ENCODE data around the gene PHOSPHO2. TPM values are rescaled to one million over a fixed set of nuclear protein-coding genes. Genes with fewer than 3 reads are reported as not detected.

PHOSPHO2 gene
- total RNA-seq, 4 donors from 2014 or later = 1.9 to 4.6 (median 3.3) TPM

DNA sequence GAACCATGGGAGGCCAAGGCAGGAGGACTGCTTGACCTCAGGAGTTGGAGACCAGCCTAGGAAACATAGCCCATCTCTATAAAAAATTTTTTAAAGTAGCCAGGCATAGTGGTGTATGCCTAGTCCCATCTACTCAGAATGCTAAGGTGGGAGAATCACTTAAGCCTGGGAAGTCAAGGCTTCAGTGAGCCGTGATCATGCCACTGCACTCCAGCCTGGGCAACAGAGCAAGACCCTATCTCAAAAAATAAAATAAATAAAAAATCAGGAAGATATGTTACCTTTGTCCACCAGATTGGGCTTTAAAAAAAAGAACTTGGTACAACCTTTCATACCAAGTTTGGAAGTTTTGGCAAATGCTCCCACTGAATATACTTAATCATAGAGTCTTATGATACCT is 35.4 kb upstream of the PHOSPHO2 start:
- no peak overlapping the region for H3K27ac ChIP-seq
- H3K4me1 ChIP-seq = no peaks in the 10 kb centered on the region
- DNase-seq = no peak
- intact Hi-C loops (cut with DNase I) = no loop called here
- H3K9me3 ChIP-seq = no peaks in the 10 kb centered on the region
- 100% methylated on average over 1 of the region's 1 CpG for WGBS, 2 donors
- TF ChIP-seq POLR2A (IDR thresholded peaks at IDR 0.05) = no peak
- TF ChIP-seq CTCF (IDR thresholded peaks at IDR 0.05) = no peak
- no peaks in the 10 kb centered on the region for H3K36me3 ChIP-seq
- peaks cover 0 to 6% (median 0%) of the 10 kb centered on the region in 4 donors for H3K27me3 ChIP-seq
- no peak overlapping the region for H3K4me3 ChIP-seq

DNA sequence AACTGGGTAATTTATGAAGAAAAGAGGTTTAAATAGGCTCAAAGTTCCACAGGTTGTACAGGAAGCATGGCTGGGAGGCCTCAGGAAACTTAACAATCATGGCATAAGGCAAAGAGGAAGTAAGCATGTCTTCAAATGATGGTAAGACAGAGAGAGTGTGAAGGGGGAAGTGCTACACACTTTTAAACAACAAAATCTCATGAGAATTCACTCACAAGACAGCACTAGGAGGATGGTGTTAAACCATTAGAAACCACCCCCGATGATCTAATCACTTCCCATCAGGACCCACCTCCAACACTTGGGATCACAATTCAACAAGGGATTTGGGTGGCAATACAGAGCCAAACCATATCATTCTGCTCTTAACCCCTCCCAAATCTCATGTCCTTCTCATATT is 34.9 kb upstream of the PHOSPHO2 start:
- no peaks in the 10 kb centered on the region for H3K36me3 ChIP-seq
- H3K27me3 ChIP-seq = peaks cover 0 to 6% (median 0%) of the 10 kb centered on the region in 4 donors
- DNase-seq = no peak
- intact Hi-C loops (cut with DNase I) = no loop called here
- 40 to 83% methylated on average over 1 of the region's 1 CpG for WGBS, 2 donors
- H3K4me1 ChIP-seq = no peaks in the 10 kb centered on the region
- no peak for TF ChIP-seq CTCF (IDR thresholded peaks at IDR 0.05)
- no peak for TF ChIP-seq POLR2A (IDR thresholded peaks at IDR 0.05)
- no peak overlapping the region for H3K4me3 ChIP-seq
- H3K9me3 ChIP-seq = no peaks in the 10 kb centered on the region
- no peak overlapping the region for H3K27ac ChIP-seq

DNA sequence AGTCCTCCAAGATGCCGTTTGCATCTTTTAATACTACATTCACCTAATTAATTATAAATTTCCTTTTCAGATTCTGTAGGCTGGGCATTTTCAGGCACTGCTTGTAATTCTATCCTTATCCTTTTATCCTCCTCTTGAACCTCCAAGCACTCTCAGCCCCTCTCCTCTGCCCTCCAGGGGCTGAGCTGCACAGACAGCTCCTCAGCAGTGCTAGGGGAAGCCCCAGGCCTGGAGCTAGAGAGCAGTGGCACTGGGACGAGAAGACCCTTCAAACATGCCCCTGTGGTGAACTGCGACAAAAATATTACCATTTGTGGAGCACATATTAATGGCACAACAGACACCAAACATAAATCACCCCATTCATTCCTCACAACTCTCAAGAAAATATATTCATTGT is 33.0 kb upstream of the PHOSPHO2 start:
- Histone ChIP-seq H3K9me3 (no peaks in the 10 kb centered on the region), H3K27ac (no peak overlapping the region), H3K4me1 (no peaks in the 10 kb centered on the region), H3K36me3 (no peaks in the 10 kb centered on the region), H3K27me3 (no peaks in the 10 kb centered on the region), H3K4me3 (no peak overlapping the region)
- intact Hi-C loops (cut with DNase I) = no loop called here
- DNase-seq = no peak
- TF ChIP-seq POLR2A (IDR thresholded peaks at IDR 0.05) (no peak), CTCF (IDR thresholded peaks at IDR 0.05) (no peak)
- 63 to 68% methylated on average over 3 of the region's 3 CpGs for WGBS, 2 donors

GRCh38 chr2:169662744-169663143 is 31.5 kb upstream of the PHOSPHO2 start:
- H3K36me3 ChIP-seq = no peaks in the 10 kb centered on the region
- no peaks in the 10 kb centered on the region for H3K9me3 ChIP-seq
- 90% methylated on average over 1 of the region's 1 CpG for WGBS, 2 donors
- intact Hi-C loops (cut with DNase I) = no loop called here
- H3K4me1 ChIP-seq = no peaks in the 10 kb centered on the region
- TF ChIP-seq POLR2A (IDR thresholded peaks at IDR 0.05) (no peak), CTCF (IDR thresholded peaks at IDR 0.05) (no peak)
- no peaks in the 10 kb centered on the region for H3K27me3 ChIP-seq
- H3K4me3 ChIP-seq = no peak overlapping the region
- no peak for DNase-seq
- H3K27ac ChIP-seq = no peak overlapping the region

DNA sequence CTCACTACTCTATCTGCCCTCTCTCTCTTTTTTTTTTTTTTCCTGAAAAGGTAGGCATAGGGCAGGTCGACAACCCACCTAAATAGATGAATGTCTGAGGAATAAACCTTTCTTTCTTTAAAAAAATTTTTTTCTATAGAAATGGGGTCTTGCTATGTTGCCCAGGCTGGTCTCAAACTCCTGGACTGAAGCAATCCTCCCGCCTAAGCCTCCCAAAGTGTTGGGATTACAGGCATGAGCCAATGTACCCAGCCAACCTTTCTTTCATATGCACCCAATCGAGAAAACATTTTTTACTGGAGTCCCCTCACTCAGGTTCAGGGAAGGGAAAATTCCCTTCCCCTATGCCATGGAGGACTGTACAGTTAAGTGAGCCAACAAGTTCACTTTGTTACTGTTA is 31.0 kb upstream of the PHOSPHO2 start:
- WGBS, 2 donors = 80 to 82% methylated on average over 3 of the region's 3 CpGs
- Histone ChIP-seq H3K9me3 (no peaks in the 10 kb centered on the region), H3K4me3 (no peak overlapping the region), H3K36me3 (no peaks in the 10 kb centered on the region), H3K4me1 (no peaks in the 10 kb centered on the region), H3K27ac (no peak overlapping the region), H3K27me3 (no peaks in the 10 kb centered on the region)
- intact Hi-C loops (cut with DNase I) = no loop called here
- no peak for TF ChIP-seq POLR2A (IDR thresholded peaks at IDR 0.05)
- TF ChIP-seq CTCF (IDR thresholded peaks at IDR 0.05) = no peak
- DNase-seq = no peak

Data from esophagus squamous epithelium (tissue), 5 donors.